Heart left ventricle (tissue), 13 donors: Measurements from ENCODE around the gene TEX30.

Experiments
- CTCF ChIP-seq, 12 donors: fragments of 200-600 bp; sonication (generic) in 4 of 12; IDR thresholded peaks; one replicate each; pipeline versions ENCODE4 v1.5.0 to v1.8.0; 2018 to 2022; ENCODE audit warnings: antibody characterized with exemption in 12 of 12, mild to moderate bottlenecking in 5 of 12
- POLR2A ChIP-seq, 2 donors: fragments of 450-650 bp; IDR thresholded peaks; one replicate each; pipeline ENCODE4 v1.6.1; 2017; ENCODE audit warnings: antibody characterized with exemption in 2 of 2, mild to moderate bottlenecking in 2 of 2, moderate library complexity in 2 of 2
- donor health status: ischemic (EF 13 %, LVEDD 7.1; RV severe dilation, severe dysfunction).
- donor health status: DM: no; HTN: yes; CAD: no.
- donor health status: DM: no; HTN: no; CAD: no.
- donor health status: ischemic (EF 25% LVEDD 6.9; RV normal size, moderate dysfunction).
- donor health status: ischemic (EF 25% LVEDD 5.7; RV mildly dilated, moderate dysfunction).
- donor health status: ischemic (EF 35%, LVEDD 5.7; RV mildly dilated, moderate dysfunction).
- donor health status: nonischemic (EF 11% LVEDD 7.7; RV severe dilation, severe dysfunction).
- donor health status: DM: yes; HTN: yes; CAD: no.
- donor health status: PGD.
- donor health status: ischemic (EF 29% LVEDD 5.4; RV normal size, mild dysfunction).
- donor health status: nonischemic (EF 23%, LVEDD 6.1; RV moderate dilation, normal function).

GRCh38 chr13:102805680-102806079 lies 32.1 kb upstream of the TEX30 start:
- no peak for TF ChIP-seq CTCF (IDR thresholded peaks at IDR 0.05)
- TF ChIP-seq POLR2A (IDR thresholded peaks at IDR 0.05) = no peak
